Esophagus (tissue), 2 donors: ENCODE data around the gene IL5. TPM values are rescaled to one million over a fixed set of nuclear protein-coding genes. Genes with fewer than 3 reads are reported as not detected.
"Not testable (repeated sequence)": the region's sequence is repeated elsewhere in the genome, so short reads cannot be mapped to it uniquely, and the experiment has no call there.

Source experiments
- H3K27ac ChIP-seq, 2 donors: one replicate each; pipeline ENCODE4 v1.5.1; 2013; ENCODE audit warnings: low read depth in 2 of 2, mild to moderate bottlenecking in 2 of 2, inconsistent platforms in 1 of 2, low read length in 1 of 2, moderate library complexity in 1 of 2
- H3K27me3 ChIP-seq, 2 donors: one replicate each; pipeline ENCODE4 v1.6.1; 2013; ENCODE audit warnings: low read length in 2 of 2, control low read depth in 1 of 2, mild to moderate bottlenecking in 1 of 2; ENCODE audit not compliant: insufficient read depth in 2 of 2, control insufficient read depth in 1 of 2
- H3K36me3 ChIP-seq, 2 donors: one replicate each; pipeline ENCODE4 v1.6.1; 2013; ENCODE audit warnings: low read length in 1 of 2; ENCODE audit not compliant: control insufficient read depth in 2 of 2, insufficient read depth in 2 of 2
- H3K4me1 ChIP-seq, 2 donors: one replicate each; pipeline ENCODE4 v1.6.1; 2013; ENCODE audit warnings: low read length in 1 of 2; ENCODE audit not compliant: control insufficient read depth in 2 of 2, insufficient read depth in 2 of 2
- H3K4me3 ChIP-seq, 2 donors: one replicate each; pipeline ENCODE4 v1.5.1; 2013; ENCODE audit warnings: low read length in 2 of 2, mild to moderate bottlenecking in 2 of 2, low read depth in 1 of 2, moderate library complexity in 1 of 2
- H3K9me3 ChIP-seq, 2 donors: one replicate each; pipeline ENCODE4 v1.6.1; 2013; ENCODE audit warnings: mild to moderate bottlenecking in 2 of 2, low read depth in 1 of 2, low read length in 1 of 2, moderate library complexity in 1 of 2; ENCODE audit not compliant: control insufficient read depth in 2 of 2, insufficient read depth in 1 of 2
- WGBS, 2 donors: extraction: QIAGEN DNeasy Blood & Tissue Kit; methylation state at CpG; one replicate each; pipeline ENCODE4 v1.1.7; 2013; 5-methylcytosine and 5-hydroxymethylcytosine counted together
- polyA plus RNA-seq, 2 donors: library from polyadenylated mRNA; stranded (reverse); fragments of 200-250 nt; gene quantifications; one replicate each; pipeline ENCODE4 v1.2.3, GENCODE V29; 2013
- donor health status: healthy with polysubstance abuse.
- donor health status: Bipolar disorder and iron deficiency.

IL5 gene
- polyA plus RNA-seq, 2 donors: not detected

DNA sequence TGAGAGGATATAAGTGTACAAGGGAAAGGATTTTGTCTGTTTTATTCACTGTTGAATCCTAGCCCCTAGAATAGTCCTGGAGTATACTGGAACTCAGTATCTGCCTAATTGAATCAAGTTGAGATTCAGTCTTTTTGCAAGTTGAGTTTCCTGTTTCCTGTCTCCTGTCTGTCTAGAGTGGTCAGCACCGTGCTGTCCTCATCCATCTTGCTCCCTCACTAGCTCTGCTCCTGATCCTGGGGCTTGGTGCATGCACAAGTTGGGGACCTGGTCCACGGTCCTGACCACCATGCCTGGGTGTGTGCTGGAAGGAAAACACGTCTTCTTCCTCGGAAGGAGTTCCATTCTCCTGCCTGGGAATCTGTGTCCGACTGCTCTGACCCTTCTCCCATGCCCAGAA lies 3.2 kb downstream of the IL5 start:
- Histone ChIP-seq H3K4me3 (no peak overlapping the region), H3K27ac (no peak overlapping the region), H3K36me3 (no peaks in the 10 kb centered on the region), H3K9me3 (no peaks in the 10 kb centered on the region), H3K27me3 (no peaks in the 10 kb centered on the region), H3K4me1 (no peaks in the 10 kb centered on the region)
- 80 to 82% methylated on average over 5 of the region's 5 CpGs for WGBS, 2 donors

DNA sequence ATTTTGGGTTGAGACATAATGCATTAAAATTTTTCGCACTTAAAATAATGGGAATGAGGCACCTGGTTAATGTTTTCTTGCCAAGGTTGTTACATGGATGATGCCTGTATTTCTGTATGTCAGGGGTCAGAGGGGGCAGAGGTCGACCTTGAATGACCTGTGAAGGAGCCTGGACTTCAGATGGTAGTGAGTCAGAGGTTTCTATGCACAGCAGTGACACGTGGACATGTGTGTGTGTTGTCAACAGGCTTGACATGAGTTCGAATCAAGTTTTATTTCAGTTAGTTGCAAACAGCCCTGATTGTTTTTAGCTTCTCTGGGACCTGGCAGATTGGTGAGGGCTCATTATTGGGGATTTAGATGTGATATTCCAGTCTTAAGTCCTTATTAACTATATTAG lies 3.6 kb downstream of the IL5 start:
- Histone ChIP-seq H3K27me3 (no peaks in the 10 kb centered on the region), H3K36me3 (no peaks in the 10 kb centered on the region), H3K9me3 (no peaks in the 10 kb centered on the region), H3K27ac (no peak overlapping the region), H3K4me3 (no peak overlapping the region), H3K4me1 (no peaks in the 10 kb centered on the region)
- WGBS, 2 donors: 72 to 77% methylated on average over 4 of the region's 4 CpGs

DNA sequence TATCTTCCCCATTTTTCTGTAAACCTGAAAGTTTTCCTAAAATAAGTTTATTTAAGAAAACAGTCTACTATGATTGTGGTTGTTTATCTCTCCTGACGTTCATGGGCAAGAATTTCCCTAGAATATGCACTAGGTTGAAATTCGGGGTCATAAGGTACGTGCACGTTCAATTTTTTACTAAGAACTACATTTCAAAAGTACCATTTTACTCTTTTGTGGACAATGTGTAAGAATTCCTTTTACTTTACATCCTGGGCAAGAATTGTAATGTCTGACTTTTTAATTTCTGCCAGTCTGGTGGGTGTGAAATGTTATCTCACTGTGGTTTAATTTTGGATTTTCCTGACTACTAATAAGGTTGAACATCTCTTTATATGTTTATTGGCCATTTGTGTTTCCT lies 12.4 kb downstream of the IL5 start:
- no peaks in the 10 kb centered on the region for H3K9me3 ChIP-seq
- no peaks in the 10 kb centered on the region for H3K27me3 ChIP-seq
- H3K4me1 ChIP-seq: no peaks in the 10 kb centered on the region
- no peak overlapping the region for H3K4me3 ChIP-seq
- no peaks in the 10 kb centered on the region for H3K36me3 ChIP-seq
- 72 to 75% methylated on average over 4 of the region's 4 CpGs for WGBS, 2 donors
- H3K27ac ChIP-seq: no peak overlapping the region

DNA sequence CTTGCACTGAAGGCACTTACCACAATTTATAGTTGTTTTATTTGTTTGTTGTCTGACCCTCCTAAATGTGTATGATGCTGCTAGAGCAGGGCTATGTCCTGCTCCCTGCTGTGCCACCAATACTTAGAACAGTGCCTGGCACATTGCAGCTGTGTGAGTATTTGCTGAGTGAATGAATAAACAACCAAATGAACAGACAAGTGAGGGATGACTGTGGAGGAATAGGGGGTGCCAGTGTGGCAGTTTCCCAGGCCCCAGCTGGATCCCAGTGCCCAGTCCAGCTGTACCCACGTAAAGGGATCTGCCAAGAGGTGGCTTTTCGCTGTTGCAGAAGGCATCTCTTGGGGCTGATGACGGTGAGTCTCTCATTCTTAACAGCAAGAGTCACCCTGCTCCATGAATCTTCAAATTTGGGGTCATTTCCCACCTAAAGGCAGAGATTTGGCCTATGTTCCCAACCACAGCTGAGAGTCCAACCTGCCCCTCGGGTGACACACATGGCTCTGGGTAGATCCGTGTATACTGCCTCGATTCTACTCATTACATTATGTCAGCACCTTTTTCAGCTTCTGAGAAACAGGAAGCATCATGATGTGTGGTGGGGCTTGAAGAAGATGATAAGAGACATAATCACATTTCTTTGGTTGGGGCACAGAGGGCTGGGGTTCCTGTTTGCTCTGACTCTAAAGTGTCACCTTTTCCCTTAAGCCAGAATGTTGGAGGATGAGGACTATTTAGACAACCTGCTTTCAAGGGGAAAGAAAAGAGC lies 14.3 kb downstream of the IL5 start:
- Histone ChIP-seq H3K36me3 (no peaks in the 10 kb centered on the region), H3K27me3 (no peaks in the 10 kb centered on the region), H3K27ac (no peak overlapping the region), H3K4me3 (no peak overlapping the region), H3K4me1 (no peaks in the 10 kb centered on the region), H3K9me3 (no peaks in the 10 kb centered on the region)
- 75 to 77% methylated on average over 6 of the region's 6 CpGs for WGBS, 2 donors

DNA sequence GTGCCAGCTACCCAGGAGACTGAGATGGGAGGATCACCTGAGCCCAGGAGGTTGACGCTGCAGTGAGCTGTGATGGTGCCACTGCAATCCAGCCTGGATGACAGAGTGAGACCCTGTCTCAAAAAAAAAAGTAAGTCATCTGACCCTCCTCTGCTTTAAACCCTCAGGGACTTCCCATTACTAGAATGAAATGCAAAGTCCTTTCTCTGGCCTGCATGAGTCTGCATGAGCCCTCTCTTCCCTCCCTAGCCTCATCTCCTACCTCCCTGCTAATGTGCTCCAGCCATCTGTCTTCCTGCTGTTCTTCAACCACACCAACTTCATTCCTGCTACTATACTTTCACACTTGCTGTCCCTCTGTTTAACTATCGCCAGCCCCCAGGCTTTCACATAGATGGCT lies 15.3 kb downstream of the IL5 start:
- Histone ChIP-seq H3K9me3 (no peaks in the 10 kb centered on the region), H3K27me3 (no peaks in the 10 kb centered on the region), H3K36me3 (no peaks in the 10 kb centered on the region), H3K4me3 (no peak overlapping the region), H3K4me1 (no peaks in the 10 kb centered on the region), H3K27ac (no peak overlapping the region)
- WGBS, 2 donors: 95 to 98% methylated on average over 2 of the region's 2 CpGs

DNA sequence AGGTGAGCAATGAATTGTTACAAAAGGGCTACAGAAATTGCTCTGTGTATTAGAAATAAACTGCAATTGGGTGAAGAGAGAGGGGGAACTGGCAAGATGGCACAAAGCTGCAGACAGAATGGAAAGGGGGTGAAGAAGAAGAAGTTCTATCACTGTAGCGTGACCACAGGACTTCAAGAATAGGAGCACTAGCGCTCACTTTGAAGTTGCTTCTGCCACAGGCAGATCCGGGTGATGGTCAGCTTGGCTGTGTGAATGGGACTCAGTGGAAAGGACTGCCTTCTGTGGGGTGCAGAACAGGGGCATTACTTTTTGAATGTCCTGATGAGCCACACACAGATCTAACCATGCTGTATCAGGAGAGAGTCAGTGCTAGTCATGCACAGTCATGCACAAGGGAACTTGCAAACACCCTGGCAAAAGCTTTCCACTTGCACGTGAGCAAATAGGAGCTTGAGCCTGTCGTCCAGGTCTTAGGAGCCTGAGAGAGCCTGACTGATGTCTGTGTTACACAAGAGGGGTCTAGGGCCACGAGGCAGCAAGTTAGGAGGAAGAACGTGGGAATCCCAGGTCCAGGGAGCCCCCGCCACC lies 16.3 kb downstream of the IL5 start:
- H3K27me3 ChIP-seq: no peaks in the 10 kb centered on the region
- no peaks in the 10 kb centered on the region for H3K4me1 ChIP-seq
- no peak overlapping the region for H3K4me3 ChIP-seq
- 68 to 70% methylated on average over 8 of the region's 8 CpGs for WGBS, 2 donors
- H3K27ac ChIP-seq: no peak overlapping the region
- no peaks in the 10 kb centered on the region for H3K9me3 ChIP-seq
- H3K36me3 ChIP-seq: no peaks in the 10 kb centered on the region

DNA sequence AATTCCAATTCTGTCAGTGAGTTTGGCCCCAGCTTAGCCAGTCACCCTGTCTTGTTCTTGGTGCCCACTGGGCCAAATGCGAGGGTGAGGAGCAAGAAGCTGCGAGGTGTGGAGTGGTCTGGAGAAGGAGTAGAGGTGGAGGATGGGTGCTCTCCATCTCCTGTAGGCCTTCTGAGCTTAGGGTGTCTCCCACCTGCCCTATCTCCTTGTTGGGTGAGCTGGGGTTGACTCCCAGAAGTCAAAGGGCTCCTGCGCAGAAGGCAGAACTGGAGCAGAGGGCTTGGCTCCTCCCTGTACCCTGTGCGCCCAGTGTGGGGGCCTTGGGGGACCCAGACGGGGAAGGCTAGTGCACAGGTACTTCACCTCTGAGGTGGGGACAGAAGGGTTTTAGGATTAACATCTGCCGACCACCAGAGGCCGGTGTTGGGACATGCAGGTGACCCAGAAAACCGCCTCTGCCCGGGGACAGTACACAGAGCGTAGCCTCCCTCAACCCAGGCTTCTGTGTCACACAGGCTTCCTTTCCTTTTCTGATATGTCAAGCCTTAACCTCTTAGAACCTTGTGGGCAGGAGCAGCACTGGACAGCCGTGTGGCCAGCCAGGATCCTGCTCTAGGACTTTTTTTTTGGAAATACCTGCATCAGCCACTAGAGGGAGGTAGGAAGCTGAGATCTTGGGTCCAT lies 16.9 kb downstream of the IL5 start:
- no peaks in the 10 kb centered on the region for H3K36me3 ChIP-seq
- H3K27me3 ChIP-seq: no peaks in the 10 kb centered on the region

DNA sequence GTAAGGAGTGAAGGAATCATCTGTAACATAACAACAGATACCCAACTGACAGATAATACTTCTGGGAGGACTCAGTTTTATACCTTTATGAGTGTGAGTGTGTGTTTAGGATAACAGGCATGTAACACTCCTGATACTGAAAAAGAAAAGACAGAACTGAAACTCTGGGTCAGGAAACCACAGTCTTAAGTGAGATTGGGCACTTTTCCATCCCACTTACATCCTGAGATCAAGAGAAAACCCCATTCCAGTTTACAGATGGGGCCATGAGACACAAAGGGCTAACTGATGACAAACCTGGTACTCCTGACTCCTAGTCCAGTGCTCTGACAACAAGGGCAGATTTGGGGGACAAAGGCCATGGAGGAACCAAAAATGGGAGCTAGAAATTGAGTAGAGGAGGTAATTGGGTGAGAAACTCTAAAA lies 18.0 kb downstream of the IL5 start:
- H3K36me3 ChIP-seq: no peaks in the 10 kb centered on the region
- H3K4me1 ChIP-seq: no peaks in the 10 kb centered on the region
- H3K9me3 ChIP-seq: no peaks in the 10 kb centered on the region
- H3K27ac ChIP-seq: no peak overlapping the region
- no peaks in the 10 kb centered on the region for H3K27me3 ChIP-seq
- H3K4me3 ChIP-seq: no peak overlapping the region

More for the DNA sequence above, 16.9 kb downstream of the IL5 start:
- Histone ChIP-seq H3K4me1 (no peaks in the 10 kb centered on the region), H3K9me3 (no peaks in the 10 kb centered on the region), H3K27ac (no peak overlapping the region), H3K4me3 (no peak overlapping the region)
- WGBS, 2 donors: 43 to 46% methylated on average over 11 of the region's 11 CpGs

DNA sequence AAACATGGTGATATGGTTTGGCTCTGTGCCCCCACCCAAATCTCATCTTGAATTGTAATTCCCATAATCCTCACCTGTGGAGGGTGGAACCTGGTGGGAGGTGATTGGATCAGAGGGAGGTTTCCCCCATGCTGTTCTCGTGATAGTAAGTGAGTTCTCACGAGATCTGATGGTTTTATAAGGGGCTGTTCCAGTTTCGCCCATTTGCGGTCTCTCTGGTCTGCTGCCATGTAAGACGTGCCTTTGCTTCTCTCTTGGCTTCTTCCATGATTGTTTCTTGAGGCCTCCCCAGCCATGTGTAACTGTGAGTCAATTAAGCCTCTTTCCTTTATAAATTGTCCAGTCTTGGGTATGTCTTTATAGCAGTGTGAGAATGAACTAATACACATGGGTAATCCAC lies 18.4 kb downstream of the IL5 start:
- H3K27ac ChIP-seq, H3K9me3 ChIP-seq, H3K4me3 ChIP-seq, H3K4me1 ChIP-seq, H3K27me3 ChIP-seq, H3K36me3 ChIP-seq: not testable (repeated sequence)
- 81% methylated on average over 5 of the region's 5 CpGs for WGBS, 2 donors

DNA sequence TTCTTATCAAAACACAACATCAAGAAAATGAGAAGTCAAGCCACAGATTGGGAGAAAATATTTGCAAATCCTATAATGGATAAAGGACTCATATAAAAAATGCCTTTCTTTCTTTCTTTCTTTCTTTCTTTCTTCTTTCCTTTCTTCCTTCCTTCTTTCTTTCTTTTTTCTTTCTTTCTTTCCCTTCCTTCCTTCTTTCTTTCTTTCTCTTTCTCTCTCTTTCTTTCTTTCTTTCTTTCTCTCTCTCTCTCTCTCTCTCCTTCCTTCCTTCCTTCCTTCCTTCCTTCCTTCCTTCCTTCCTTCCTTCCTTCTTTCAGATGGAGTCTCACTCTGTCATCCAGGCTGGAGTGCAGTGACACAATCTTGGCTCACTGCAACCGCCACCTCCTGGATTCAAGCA lies 21.3 kb downstream of the IL5 start:
- WGBS, 2 donors: 91 to 93% methylated on average over 1 of the region's 1 CpG
- H3K27me3 ChIP-seq, H3K9me3 ChIP-seq, H3K4me3 ChIP-seq, H3K4me1 ChIP-seq, H3K36me3 ChIP-seq, H3K27ac ChIP-seq: not testable (repeated sequence)
